Measurements from ENCODE around the gene RABGAP1L.

RABGAP1L gene

DNA sequence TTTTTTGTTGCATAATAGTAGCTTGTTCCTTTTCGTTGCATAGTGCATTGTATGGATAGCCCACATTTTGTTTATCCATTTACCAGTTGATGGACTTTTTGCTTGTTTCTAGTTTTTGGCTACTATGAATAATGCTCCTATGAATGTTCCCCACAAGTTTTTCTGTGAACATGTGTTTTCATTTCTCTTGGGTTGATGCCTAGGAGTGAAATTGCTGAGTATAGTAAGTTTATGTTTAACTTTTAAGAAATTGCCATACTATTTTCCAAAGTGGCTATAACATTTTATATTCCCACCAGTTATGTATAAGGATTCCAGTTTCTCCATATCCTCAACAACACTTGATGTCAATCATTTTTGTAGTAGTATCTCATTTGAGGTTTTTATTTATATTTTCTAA lies 755.7 kb downstream of the RABGAP1L start:
- no peak for TF ChIP-seq EZH2phosphoT487 (IDR thresholded peaks at IDR 0.05; ENCODE audit: borderline replicate concordance)
- TF ChIP-seq CTCF (conservative IDR thresholded peaks at IDR 0.05; ENCODE audit: low read length), result no peak
- no peaks in the 10 kb centered on the region; the same call in 1 of the 2 replicates for H3K9me3 ChIP-seq (ENCODE audit: insufficient read depth, low read depth, low read length)
- H3K9me2 ChIP-seq (replicated peaks; ENCODE audit: low read depth, low read length), result no peaks in the 10 kb centered on the region
- H4K20me1 ChIP-seq (ENCODE audit: insufficient read depth, low read length, poor library complexity, severe bottlenecking), result no peaks in the 10 kb centered on the region
- H3K4me1 ChIP-seq (ENCODE audit: insufficient read depth, low read length, poor library complexity, severe bottlenecking), result no peaks in the 10 kb centered on the region
- no peaks in the 10 kb centered on the region for H3F3A ChIP-seq (ENCODE audit: low read depth)
- no peak overlapping the region for H3K4me3 ChIP-seq (ENCODE audit: low read length, poor library complexity, severe bottlenecking)
- no peak overlapping the region for H3K4me2 ChIP-seq (ENCODE audit: low read depth, low read length, poor library complexity, severe bottlenecking)
- H3K27me3 ChIP-seq (ENCODE audit: insufficient read depth, low read length, poor library complexity, severe bottlenecking), result no peaks in the 10 kb centered on the region
- no peak overlapping the region for H3K9ac ChIP-seq (ENCODE audit: low read depth, low read length, poor library complexity, severe bottlenecking)
- no peaks in the 10 kb centered on the region for H3K36me3 ChIP-seq (ENCODE audit: insufficient read depth, low read length)
- H2AFZ ChIP-seq (ENCODE audit: low read length), result no peak overlapping the region
- H3K79me2 ChIP-seq (ENCODE audit: insufficient read depth, low read length), result no peaks in the 10 kb centered on the region

GRCh38 chr1:174916846-174917245 lies 757.5 kb downstream of the RABGAP1L start:
- H3K4me3 ChIP-seq (ENCODE audit: low read length, poor library complexity, severe bottlenecking), result no peak overlapping the region

GRCh38 chr1:174920093-174920492 lies 760.8 kb downstream of the RABGAP1L start:
- Histone ChIP-seq H3K4me1 (ENCODE audit: insufficient read depth, low read length, poor library complexity, severe bottlenecking) (no peaks in the 10 kb centered on the region), H3K9ac (ENCODE audit: low read depth, low read length, poor library complexity, severe bottlenecking) (no peak overlapping the region), H3K9me2 (replicated peaks; ENCODE audit: low read depth, low read length) (no peaks in the 10 kb centered on the region), H3K4me2 (ENCODE audit: low read depth, low read length, poor library complexity, severe bottlenecking) (no peak overlapping the region), H3F3A (ENCODE audit: low read depth) (no peaks in the 10 kb centered on the region), H3K79me2 (ENCODE audit: insufficient read depth, low read length) (no peaks in the 10 kb centered on the region), H4K20me1 (ENCODE audit: insufficient read depth, low read length, poor library complexity, severe bottlenecking) (no peaks in the 10 kb centered on the region), H3K9me3 (ENCODE audit: insufficient read depth, low read depth, low read length) (peaks cover 4% of the 10 kb centered on the region; the same call in 1 of the 2 replicates), H3K27me3 (ENCODE audit: insufficient read depth, low read length, poor library complexity, severe bottlenecking) (no peaks in the 10 kb centered on the region), H3K4me3 (ENCODE audit: low read length, poor library complexity, severe bottlenecking) (no peak overlapping the region), H3K36me3 (ENCODE audit: insufficient read depth, low read length) (no peaks in the 10 kb centered on the region), H2AFZ (ENCODE audit: low read length) (no peak overlapping the region)
- TF ChIP-seq EZH2phosphoT487 (IDR thresholded peaks at IDR 0.05; ENCODE audit: borderline replicate concordance), result no peak
- TF ChIP-seq CTCF (conservative IDR thresholded peaks at IDR 0.05; ENCODE audit: low read length), result no peak

More at GRCh38 chr1:174916846-174917245, 757.5 kb downstream of the RABGAP1L start:
- Histone ChIP-seq H3K4me2 (ENCODE audit: low read depth, low read length, poor library complexity, severe bottlenecking) (no peak overlapping the region), H4K20me1 (ENCODE audit: insufficient read depth, low read length, poor library complexity, severe bottlenecking) (no peaks in the 10 kb centered on the region), H3K9me2 (replicated peaks; ENCODE audit: low read depth, low read length) (no peaks in the 10 kb centered on the region), H3K36me3 (ENCODE audit: insufficient read depth, low read length) (no peaks in the 10 kb centered on the region), H3F3A (ENCODE audit: low read depth) (no peaks in the 10 kb centered on the region), H2AFZ (ENCODE audit: low read length) (no peak overlapping the region), H3K9me3 (ENCODE audit: insufficient read depth, low read depth, low read length) (peaks cover 4% of the 10 kb centered on the region; the same call in 1 of the 2 replicates), H3K79me2 (ENCODE audit: insufficient read depth, low read length) (no peaks in the 10 kb centered on the region), H3K27me3 (ENCODE audit: insufficient read depth, low read length, poor library complexity, severe bottlenecking) (no peaks in the 10 kb centered on the region), H3K4me1 (ENCODE audit: insufficient read depth, low read length, poor library complexity, severe bottlenecking) (no peaks in the 10 kb centered on the region), H3K9ac (ENCODE audit: low read depth, low read length, poor library complexity, severe bottlenecking) (no peak overlapping the region)
- no peak for TF ChIP-seq CTCF (conservative IDR thresholded peaks at IDR 0.05; ENCODE audit: low read length)
- TF ChIP-seq EZH2phosphoT487 (IDR thresholded peaks at IDR 0.05; ENCODE audit: borderline replicate concordance), result no peak
